ENCODE measurements around the gene RAB5A. TPM values are rescaled to one million over a fixed set of nuclear protein-coding genes. Genes with fewer than 3 reads are reported as not detected.
"Not testable (repeated sequence)": the region's sequence is repeated elsewhere in the genome, so short reads cannot be mapped to it uniquely, and the experiment has no call there.

RAB5A gene
- polyA plus RNA-seq, 1 of the 3 experiments (the other 2 are of a cell fraction): 31.0 TPM

GRCh38 chr3:19972054-19972453, 25.2 kb downstream of the RAB5A start:
- DNase-seq: no peak
- no peak overlapping the region for H3K4me3 ChIP-seq (ENCODE audit: low read depth in 2 of 2, low read length in 1 of 2)
- H3K4me2 ChIP-seq: no peak overlapping the region
- no peaks in the 10 kb centered on the region for H3K27me3 ChIP-seq (ENCODE audit: insufficient read depth)
- no peaks in the 10 kb centered on the region for H3F3A ChIP-seq (replicated peaks; ENCODE audit: insufficient read depth)
- no peak overlapping the region for H3K27ac ChIP-seq (ENCODE audit: low read depth in 2 of 2, low read length in 1 of 2)
- H3K9ac ChIP-seq: no peak overlapping the region
- no peaks in the 10 kb centered on the region for H3K9me3 ChIP-seq
- H3K4me1 ChIP-seq (ENCODE audit: control insufficient read depth in 1 of 2, insufficient read depth in 2 of 2, low read depth in 1 of 2, low read length in 1 of 2): no peaks in the 10 kb centered on the region
- WGBS (ENCODE audit: low lambda C conversion rate): 53% methylated on average over 3 of the region's 3 CpGs
- peaks cover 27 to 43% of the 10 kb centered on the region in 2 experiments for H3K36me3 ChIP-seq (replicated peaks in 1 of 2; ENCODE audit: control insufficient read depth in 1 of 2, insufficient read depth in 2 of 2, low read length in 1 of 2)
- ChIA-PET CTCF (no interaction called here), POLR2A (no interaction called here)
- peaks cover 88% of the 10 kb centered on the region for H3K79me2 ChIP-seq (ENCODE audit: insufficient read depth)
- TF ChIP-seq TCF12 (IDR thresholded peaks at IDR 0.05) (no peak), MEF2A (IDR thresholded peaks at IDR 0.05; ENCODE audit: borderline replicate concordance, low read depth) (no peak), MXI1 (IDR thresholded peaks at IDR 0.05; ENCODE audit: low read depth, low read length) (no peak), ELF1 (IDR thresholded peaks at IDR 0.05) (no peak), CTCF (IDR thresholded peaks at IDR 0.05) (no peak), TAF1 (IDR thresholded peaks at IDR 0.05; ENCODE audit: borderline replicate concordance, low read depth, low read length) (no peak), SMC3 (IDR thresholded peaks at IDR 0.05; ENCODE audit: low read depth, low read length) (no peak), ZBTB33 (IDR thresholded peaks at IDR 0.05; ENCODE audit: borderline replicate concordance, low read depth) (no peak), EZH2phosphoT487 (IDR thresholded peaks at IDR 0.05; ENCODE audit: borderline replicate concordance, low read depth) (no peak), YY1 (IDR thresholded peaks at IDR 0.05; ENCODE audit: low read depth) (no peak), GABPA (IDR thresholded peaks at IDR 0.05; ENCODE audit: low read depth) (no peak), MAX (IDR thresholded peaks at IDR 0.05; ENCODE audit: low read depth) (no peak), RAD21 (IDR thresholded peaks at IDR 0.05; ENCODE audit: low read length) (no peak), POLR2AphosphoS5 (IDR thresholded peaks at IDR 0.05; ENCODE audit: low read depth, low read length) (no peak), REST (IDR thresholded peaks at IDR 0.05; ENCODE audit: low read depth, low read length) (no peak), FOSL2 (IDR thresholded peaks at IDR 0.05; ENCODE audit: borderline replicate concordance, low read depth) (no peak), RXRA (IDR thresholded peaks at IDR 0.05; ENCODE audit: borderline replicate concordance, low read depth) (no peak)
- H4K20me1 ChIP-seq (ENCODE audit: insufficient read depth): peaks cover 66% of the 10 kb centered on the region
- no peak overlapping the region for H2AFZ ChIP-seq (ENCODE audit: low read depth)
- no peaks in the 10 kb centered on the region for H3K9me2 ChIP-seq

- H3F3A ChIP-seq (replicated peaks; ENCODE audit: insufficient read depth); H3K79me2 ChIP-seq (ENCODE audit: insufficient read depth); H3K9me3 ChIP-seq; H3K4me1 ChIP-seq (ENCODE audit: control insufficient read depth in 1 of 2, insufficient read depth in 2 of 2, low read depth in 1 of 2, low read length in 1 of 2); H3K27me3 ChIP-seq (ENCODE audit: insufficient read depth); H4K20me1 ChIP-seq (ENCODE audit: insufficient read depth); POLR2A ChIA-PET; CTCF ChIA-PET; H3K4me3 ChIP-seq (ENCODE audit: low read depth in 2 of 2, low read length in 1 of 2); H3K4me2 ChIP-seq; DNase-seq; H3K9ac ChIP-seq; H3K27ac ChIP-seq (ENCODE audit: low read depth in 2 of 2, low read length in 1 of 2); H3K9me2 ChIP-seq; H2AFZ ChIP-seq (ENCODE audit: low read depth): not testable (repeated sequence)
- 97% methylated on average over 8 of the region's 8 CpGs for WGBS (ENCODE audit: low lambda C conversion rate)
- H3K36me3 ChIP-seq (replicated peaks in 1 of 2; ENCODE audit: control insufficient read depth in 1 of 2, insufficient read depth in 2 of 2, low read length in 1 of 2): peaks cover 20 to 24% of the 10 kb centered on the region in 2 experiments
These were observed 42.0 kb downstream of the RAB5A start for GRCh38 chr3:19988904-19989303.

Measured in SK-N-SH (cell line).